NOMO-1 (cell line): ENCODE results near the gene PELI3.

Experiments used
- DNase-seq, 2 experiments: peaks; one replicate each; lab custom pipeline; 2025; ENCODE audit not compliant: unreplicated experiment in 2 of 2; lab: John Stamatoyannopoulos, UW

The PELI3 gene

GRCh38 chr11:66473608-66474515 lies 7.2 kb downstream of the PELI3 start:
- DNase-seq = no peak

GRCh38 chr11:66475349-66476172 lies 8.9 kb downstream of the PELI3 start:
- DNase-seq = no peak

GRCh38 chr11:66476173-66476840 lies 9.6 kb downstream of the PELI3 start:
- no peak for DNase-seq

GRCh38 chr11:66476841-66477251 lies 10.1 kb downstream of the PELI3 start:
- no peak for DNase-seq

- DNase-seq = no peak
These were observed 10.8 kb downstream of the PELI3 start for GRCh38 chr11:66477263-66478201.

- DNase-seq = peak in 1 of 2 experiments; percentile 38
These were observed 12.2 kb downstream of the PELI3 start for GRCh38 chr11:66478729-66479393.

- peak; percentile 19 to 46 for DNase-seq
These were observed 12.8 kb downstream of the PELI3 start for GRCh38 chr11:66479394-66480116.

GRCh38 chr11:66480117-66480938 lies 13.6 kb downstream of the PELI3 start, which contains the start of gene DPP3:
TSS of gene DPP3 (plus strand) at chr11:66480434. CDS start at chr11:66482201, 1,767 bp downstream.
- DNase-seq = peak; percentile 96 to 99

- no peak for DNase-seq
These were observed 18.2 kb downstream of the PELI3 start for GRCh38 chr11:66484806-66485380.

GRCh38 chr11:66488957-66489356 lies 22.3 kb downstream of the PELI3 start:
- no peak for DNase-seq

- DNase-seq = no peak
These were observed 22.9 kb downstream of the PELI3 start for GRCh38 chr11:66489636-66490035.

- no peak for DNase-seq
These were observed 24.7 kb downstream of the PELI3 start for GRCh38 chr11:66491315-66491935.

- no peak for DNase-seq
These were observed 25.6 kb downstream of the PELI3 start for GRCh38 chr11:66492161-66492865.

- DNase-seq = no peak
These were observed 26.4 kb downstream of the PELI3 start for GRCh38 chr11:66493130-66493529.

- DNase-seq = no peak
These were observed 27.8 kb downstream of the PELI3 start for GRCh38 chr11:66494458-66494857.

- no peak for DNase-seq
These were observed 28.2 kb downstream of the PELI3 start for GRCh38 chr11:66494935-66495334.
